K562 (cell line): ENCODE results near the gene CSF1R. TPM values are rescaled to one million over a fixed set of nuclear protein-coding genes. Genes with fewer than 3 reads are reported as not detected.

Experiments used
- CBX1 ChIP-seq: sonication (generic); IDR thresholded peaks from 2 replicates; pipeline ENCODE4 v1.6.1; 2016; ENCODE audit warnings: antibody characterized with exemption, low read depth, mild to moderate bottlenecking
- COPS2 ChIP-seq: fragments of 450-650 bp; conservative IDR thresholded peaks from 2 replicates; pipeline ENCODE4 v1.6.1; 2016; ENCODE audit warnings: mild to moderate bottlenecking, moderate library complexity
- CREB3 ChIP-seq: fragments of 450-650 bp; conservative IDR thresholded peaks from 2 replicates; pipeline ENCODE4 v1.6.1; 2016; ENCODE audit warnings: missing genetic modification characterization, low read depth, mild to moderate bottlenecking, missing compliant biosample characterization, moderate library complexity
- EHMT2 ChIP-seq: fragments of 450-650 bp; IDR thresholded peaks from 2 replicates; pipeline ENCODE4 v1.6.1; 2018; ENCODE audit warnings: antibody characterized with exemption
- EP400 ChIP-seq: fragments of 450-650 bp; IDR thresholded peaks from 2 replicates; pipeline ENCODE4 v1.6.1; 2017; ENCODE audit warnings: antibody characterized with exemption, mild to moderate bottlenecking, moderate library complexity
- GATA2 ChIP-seq: sonication (generic); formaldehyde crosslinking; IDR thresholded peaks from 2 replicates; pipeline ENCODE4 v1.4.0; 2020; ENCODE audit warnings: mild to moderate bottlenecking, missing genetic modification reagents
- HDAC1 ChIP-seq, 2 experiments: fragments of 450-650 bp; IDR thresholded peaks; 2 replicates each; pipeline ENCODE4 v1.6.1; 2016 to 2017; ENCODE audit warnings: inconsistent platforms in 1 of 2, mild to moderate bottlenecking in 1 of 2, moderate library complexity in 1 of 2
- PCBP1 ChIP-seq: fragments of 200-400 bp; formaldehyde crosslinking; IDR thresholded peaks from 2 replicates; pipeline ENCODE4 v1.6.1; 2018; ENCODE audit warnings: mild to moderate bottlenecking, low read depth, low read length; ENCODE audit not compliant: poor library complexity, severe bottlenecking
- PRDM10 ChIP-seq: fragments of 450-650 bp; IDR thresholded peaks from 2 replicates; pipeline ENCODE4 v1.6.1; 2018; ENCODE audit not compliant: partially characterized antibody
- RUNX1 ChIP-seq: sonication (generic); IDR thresholded peaks from 2 replicates; pipeline ENCODE4 v1.6.1; 2016; ENCODE audit warnings: antibody characterized with exemption, low read depth
- SOX6 ChIP-seq: fragments of 450-650 bp; IDR thresholded peaks from 2 replicates; pipeline ENCODE4 v1.6.1; 2014; ENCODE audit warnings: mild to moderate bottlenecking
- ZBTB11 ChIP-seq, 3 experiments: fragments of 200-800 bp in 1 of 3; fragments of 250-450 bp in 1 of 3; fragments of 450-650 bp in 1 of 3; sonication (Bioruptor Pico) in 1 of 3; sonication (Bioruptor generic) in 1 of 3; formaldehyde crosslinking in 1 of 3; IDR thresholded peaks; 2 replicates each; pipeline versions ENCODE4 v1.6.1 to v1.8.0; 2016 to 2022; ENCODE audit warnings: mild to moderate bottlenecking in 2 of 3, missing genetic modification characterization in 2 of 3, missing compliant biosample characterization in 1 of 3, moderate library complexity in 1 of 3
- ZEB2 ChIP-seq: fragments of 450-650 bp; IDR thresholded peaks from 2 replicates; pipeline ENCODE4 v1.6.1; 2016
- ZNF589 ChIP-seq: fragments of 200-800 bp; sonication (Bioruptor generic); IDR thresholded peaks from 2 replicates; pipeline ENCODE4 v1.6.1; 2016; ENCODE audit warnings: low read depth, missing genetic modification characterization, missing compliant biosample characterization
- ZNF592 ChIP-seq: fragments of 450-650 bp; IDR thresholded peaks from 2 replicates; pipeline ENCODE4 v1.6.1; 2017; ENCODE audit warnings: antibody characterized with exemption, mild to moderate bottlenecking
- polyA plus RNA-seq, 8 experiments: library from polyadenylated mRNA; depleted of rRNA in 4 of 8; stranded (reverse) in 5 of 8; unstranded in 3 of 8; fragments of >200 nt; fragmentation: Nextera tagmentation in 2 of 8; fragmentation: Illumina TruSeq in 1 of 8; extraction: Ambion mirVana in 2 of 8; extraction: Trizol in 1 of 8; gene quantifications; 2 replicates each; pipeline versions ENCODE4 v1.2.1 to v1.2.3, GENCODE V29; 2011 to 2014; ENCODE audit warnings: inconsistent platforms in 1 of 8, missing spikeins in 1 of 8
- total RNA-seq, 7 experiments: library from RNA; depleted of rRNA in 6 of 7; stranded (reverse); fragments of >200 nt in 6 of 7; fragmentation: Illumina TruSeq in 2 of 7; extraction: Trizol in 2 of 7; gene quantifications; 2 replicates each; pipeline versions ENCODE4 v1.2.1 to v1.2.3, GENCODE V29; 2011 to 2021; ENCODE audit warnings: low replicate concordance in 1 of 7

The CSF1R gene
- total and polyA plus RNA-seq, 9 of the 15 experiments (the other 6 are each of a cell fraction or from before 2014, with no cell fraction given) = 0.03 to 0.64 (median 0.20) TPM; not detected in 6

- TF ChIP-seq PRDM10 (peak; percentile 91), EHMT2 (peak; percentile 43; the same call in 1 of the 2 replicates), ZNF592 (peak; percentile 63), RUNX1 (0 out of 2 replicates have a peak, but pooled peaks have one; percentile 40), GATA2 (CRISPR knock-in tag) (peak; percentile 64), HDAC1 (IDR thresholded peaks at IDR 0.05) (peak in 1 of 2 experiments; percentile 52; a peak in 1 of 4 replicates), CREB3 (tag) (no peak), PCBP1 (no peak), ZEB2 (peak; percentile 40; the same call in 1 of the 2 replicates), COPS2 (no peak), EP400 (0 out of 2 replicates have a peak, but pooled peaks have one; percentile 19), ZNF589 (peak; percentile 26; the same call in 1 of the 2 replicates), ZBTB11 (CRISPR knock-in tag; IDR thresholded peaks at IDR 0.05) (0 out of 6 replicates have a peak, but pooled peaks of 1 of the 3 experiments have one; percentile 31), CBX1 (no peak), SOX6 (peak; percentile 42; the same call in 1 of the 2 replicates)
These were observed 59.6 kb downstream of the CSF1R start (continued) for GRCh38 chr5:150026682-150027172.
